Astrocyte (in vitro differentiated cells and primary cell): ENCODE data around the gene RTEL1.

Experiments used
- EZH2 ChIP-seq: IDR thresholded peaks from 2 replicates; pipeline ENCODE4 v1.6.1; 2012; ENCODE audit warnings: mild to moderate bottlenecking, low read length, inconsistent platforms; ENCODE audit not compliant: insufficient read depth
- TF ChIP-seq, protein P1 (sequence below): IDR thresholded peaks from 2 replicates; pipeline ENCODE4 v1.5.1; 2011; ENCODE audit warnings: low read depth, mild to moderate bottlenecking, inconsistent platforms, low read length, moderate library complexity; ENCODE audit not compliant: insufficient read depth

DNA sequence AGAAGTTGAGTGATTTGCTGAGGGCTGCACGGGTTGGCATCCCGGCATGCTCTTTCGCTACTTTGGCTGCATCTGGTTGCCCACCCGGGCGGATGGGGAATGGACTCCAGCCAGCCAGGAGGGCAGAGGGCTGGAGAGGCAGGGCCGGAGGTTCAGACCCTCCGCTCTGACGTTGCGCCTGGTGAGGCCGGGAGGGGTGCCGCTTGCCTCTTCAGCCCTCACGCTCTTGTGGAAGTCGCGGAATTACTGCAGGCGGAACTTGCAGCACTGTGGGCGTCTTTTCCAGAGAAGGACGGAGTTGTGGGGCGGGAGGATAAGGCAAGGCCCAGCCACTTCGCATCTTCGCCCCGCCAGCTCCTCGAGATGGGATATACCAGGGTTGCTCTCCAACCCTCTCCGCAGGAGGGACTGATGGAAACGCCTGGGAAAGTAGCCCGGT, 656 bp downstream of the RTEL1 start:
- TF ChIP-seq, protein P1, sequence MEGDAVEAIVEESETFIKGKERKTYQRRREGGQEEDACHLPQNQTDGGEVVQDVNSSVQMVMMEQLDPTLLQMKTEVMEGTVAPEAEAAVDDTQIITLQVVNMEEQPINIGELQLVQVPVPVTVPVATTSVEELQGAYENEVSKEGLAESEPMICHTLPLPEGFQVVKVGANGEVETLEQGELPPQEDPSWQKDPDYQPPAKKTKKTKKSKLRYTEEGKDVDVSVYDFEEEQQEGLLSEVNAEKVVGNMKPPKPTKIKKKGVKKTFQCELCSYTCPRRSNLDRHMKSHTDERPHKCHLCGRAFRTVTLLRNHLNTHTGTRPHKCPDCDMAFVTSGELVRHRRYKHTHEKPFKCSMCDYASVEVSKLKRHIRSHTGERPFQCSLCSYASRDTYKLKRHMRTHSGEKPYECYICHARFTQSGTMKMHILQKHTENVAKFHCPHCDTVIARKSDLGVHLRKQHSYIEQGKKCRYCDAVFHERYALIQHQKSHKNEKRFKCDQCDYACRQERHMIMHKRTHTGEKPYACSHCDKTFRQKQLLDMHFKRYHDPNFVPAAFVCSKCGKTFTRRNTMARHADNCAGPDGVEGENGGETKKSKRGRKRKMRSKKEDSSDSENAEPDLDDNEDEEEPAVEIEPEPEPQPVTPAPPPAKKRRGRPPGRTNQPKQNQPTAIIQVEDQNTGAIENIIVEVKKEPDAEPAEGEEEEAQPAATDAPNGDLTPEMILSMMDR: no peak
- no peak for TF ChIP-seq EZH2
